ENCODE data around the gene THSD7B. TPM values are rescaled to one million over a fixed set of nuclear protein-coding genes. Genes with fewer than 3 reads are reported as not detected.
"Not testable (repeated sequence)": the region's sequence is repeated elsewhere in the genome, so short reads cannot be mapped to it uniquely, and the experiment has no call there.

Gene THSD7B
- total and polyA plus RNA-seq, 2 donors = 0.50 to 4.2 TPM

GRCh38 chr2:136935119-136935518, 169.8 kb downstream of the THSD7B start:
- no peak overlapping the region for H3K27ac ChIP-seq (ENCODE audit: low read depth in 1 of 2, low read length in 1 of 2)
- H3K4me3 ChIP-seq (ENCODE audit: low read length in 2 of 2) = no peak overlapping the region
- WGBS = 97% methylated on average over 1 of the region's 1 CpG
- H3K4me1 ChIP-seq (ENCODE audit: control insufficient read depth in 2 of 2, insufficient read depth in 2 of 2, low read length in 2 of 2) = no peaks in the 10 kb centered on the region
- no peaks in the 10 kb centered on the region for H3K9me3 ChIP-seq (ENCODE audit: control insufficient read depth in 2 of 2, insufficient read depth in 1 of 2, low read length in 1 of 2)
- no peaks in the 10 kb centered on the region for H3K27me3 ChIP-seq (ENCODE audit: control insufficient read depth in 2 of 2, insufficient read depth in 1 of 2, low read length in 1 of 2)
- DNase-seq (ENCODE audit: low read depth in 6 of 9, low spot score in 9 of 9) = no peak
- H3K36me3 ChIP-seq (ENCODE audit: control insufficient read depth in 2 of 2, insufficient read depth in 2 of 2, low read length in 1 of 2) = no peaks in the 10 kb centered on the region

GRCh38 chr2:136956050-136956449, 190.7 kb downstream of the THSD7B start:
- 92% methylated on average over 1 of the region's 1 CpG for WGBS
- DNase-seq (ENCODE audit: low read depth in 6 of 9, low spot score in 9 of 9) = no peak
- Histone ChIP-seq H3K36me3 (ENCODE audit: control insufficient read depth in 2 of 2, insufficient read depth in 2 of 2, low read length in 1 of 2) (no peaks in the 10 kb centered on the region), H3K4me1 (ENCODE audit: control insufficient read depth in 2 of 2, insufficient read depth in 2 of 2, low read length in 2 of 2) (no peaks in the 10 kb centered on the region), H3K9me3 (ENCODE audit: control insufficient read depth in 2 of 2, insufficient read depth in 1 of 2, low read length in 1 of 2) (no peaks in the 10 kb centered on the region), H3K27ac (ENCODE audit: low read depth in 1 of 2, low read length in 1 of 2) (no peak overlapping the region), H3K27me3 (ENCODE audit: control insufficient read depth in 2 of 2, insufficient read depth in 1 of 2, low read length in 1 of 2) (no peaks in the 10 kb centered on the region), H3K4me3 (ENCODE audit: low read length in 2 of 2) (no peak overlapping the region)

DNA sequence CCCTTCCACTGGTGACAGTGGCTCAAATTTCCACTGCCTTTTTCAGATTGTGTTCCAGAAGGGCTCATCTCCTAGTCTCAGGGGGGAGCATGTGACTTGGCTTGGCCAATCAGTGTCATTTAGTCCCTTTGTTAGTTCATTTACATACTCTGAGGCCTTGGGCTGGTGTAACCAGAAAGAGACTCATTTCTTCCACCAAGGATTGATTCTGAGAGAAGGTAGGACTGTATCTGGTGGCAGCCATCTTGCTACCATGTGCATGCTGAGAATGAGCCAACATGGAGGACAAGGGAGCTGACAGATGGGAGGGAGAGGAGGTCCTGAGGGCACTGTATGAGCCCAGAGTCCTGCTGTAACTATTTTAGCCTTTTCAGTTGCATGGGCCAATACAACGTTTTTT, 191.7 kb downstream of the THSD7B start:
- no peak overlapping the region for H3K27ac ChIP-seq (ENCODE audit: low read depth in 1 of 2, low read length in 1 of 2)
- no peaks in the 10 kb centered on the region for H3K36me3 ChIP-seq (ENCODE audit: control insufficient read depth in 2 of 2, insufficient read depth in 2 of 2, low read length in 1 of 2)
- no peak overlapping the region for H3K4me3 ChIP-seq (ENCODE audit: low read length in 2 of 2)
- no peaks in the 10 kb centered on the region for H3K27me3 ChIP-seq (ENCODE audit: control insufficient read depth in 2 of 2, insufficient read depth in 1 of 2, low read length in 1 of 2)
- no peaks in the 10 kb centered on the region for H3K9me3 ChIP-seq (ENCODE audit: control insufficient read depth in 2 of 2, insufficient read depth in 1 of 2, low read length in 1 of 2)
- DNase-seq (ENCODE audit: low read depth in 6 of 9, low spot score in 9 of 9) = no peak
- WGBS = 98% methylated on average over 1 of the region's 1 CpG
- H3K4me1 ChIP-seq (ENCODE audit: control insufficient read depth in 2 of 2, insufficient read depth in 2 of 2, low read length in 2 of 2) = no peaks in the 10 kb centered on the region

- no peaks in the 10 kb centered on the region for H3K36me3 ChIP-seq (ENCODE audit: control insufficient read depth in 2 of 2, insufficient read depth in 2 of 2, low read length in 1 of 2)
- WGBS = 82% methylated on average over 3 of the region's 3 CpGs
- no peak for DNase-seq (ENCODE audit: low read depth in 6 of 9, low spot score in 9 of 9)
- no peaks in the 10 kb centered on the region for H3K4me1 ChIP-seq (ENCODE audit: control insufficient read depth in 2 of 2, insufficient read depth in 2 of 2, low read length in 2 of 2)
- H3K4me3 ChIP-seq (ENCODE audit: low read length in 2 of 2) = no peak overlapping the region
- H3K27me3 ChIP-seq (ENCODE audit: control insufficient read depth in 2 of 2, insufficient read depth in 1 of 2, low read length in 1 of 2) = no peaks in the 10 kb centered on the region
- no peaks in the 10 kb centered on the region for H3K9me3 ChIP-seq (ENCODE audit: control insufficient read depth in 2 of 2, insufficient read depth in 1 of 2, low read length in 1 of 2)
- H3K27ac ChIP-seq (ENCODE audit: low read depth in 1 of 2, low read length in 1 of 2) = no peak overlapping the region
Measured at GRCh38 chr2:136962105-136962725, 196.9 kb downstream of the THSD7B start.

GRCh38 chr2:136966485-136966884, 201.1 kb downstream of the THSD7B start:
- H3K36me3 ChIP-seq (ENCODE audit: control insufficient read depth in 2 of 2, insufficient read depth in 2 of 2, low read length in 1 of 2) = no peaks in the 10 kb centered on the region
- no peaks in the 10 kb centered on the region for H3K27me3 ChIP-seq (ENCODE audit: control insufficient read depth in 2 of 2, insufficient read depth in 1 of 2, low read length in 1 of 2)
- no peak for DNase-seq (ENCODE audit: low read depth in 6 of 9, low spot score in 9 of 9)
- H3K4me3 ChIP-seq (ENCODE audit: low read length in 2 of 2) = no peak overlapping the region
- H3K9me3 ChIP-seq (ENCODE audit: control insufficient read depth in 2 of 2, insufficient read depth in 1 of 2, low read length in 1 of 2) = no peaks in the 10 kb centered on the region
- no peaks in the 10 kb centered on the region for H3K4me1 ChIP-seq (ENCODE audit: control insufficient read depth in 2 of 2, insufficient read depth in 2 of 2, low read length in 2 of 2)
- 91% methylated on average over 5 of the region's 5 CpGs for WGBS
- H3K27ac ChIP-seq (ENCODE audit: low read depth in 1 of 2, low read length in 1 of 2) = no peak overlapping the region

- H3K4me1 ChIP-seq (ENCODE audit: control insufficient read depth in 2 of 2, insufficient read depth in 2 of 2, low read length in 2 of 2) = no peaks in the 10 kb centered on the region
- H3K27ac ChIP-seq (ENCODE audit: low read depth in 1 of 2, low read length in 1 of 2) = no peak overlapping the region
- WGBS = 98% methylated on average over 3 of the region's 3 CpGs
- no peaks in the 10 kb centered on the region for H3K27me3 ChIP-seq (ENCODE audit: control insufficient read depth in 2 of 2, insufficient read depth in 1 of 2, low read length in 1 of 2)
- DNase-seq (ENCODE audit: low read depth in 6 of 9, low spot score in 9 of 9) = no peak
- H3K9me3 ChIP-seq (ENCODE audit: control insufficient read depth in 2 of 2, insufficient read depth in 1 of 2, low read length in 1 of 2) = no peaks in the 10 kb centered on the region
- H3K36me3 ChIP-seq (ENCODE audit: control insufficient read depth in 2 of 2, insufficient read depth in 2 of 2, low read length in 1 of 2) = no peaks in the 10 kb centered on the region
- no peak overlapping the region for H3K4me3 ChIP-seq (ENCODE audit: low read length in 2 of 2)
Measured at GRCh38 chr2:136980303-136980702, 215.0 kb downstream of the THSD7B start.

GRCh38 chr2:136981689-136982088, 216.3 kb downstream of the THSD7B start:
- not testable (repeated sequence) for H3K4me3 ChIP-seq (ENCODE audit: low read length in 2 of 2); H3K4me1 ChIP-seq (ENCODE audit: control insufficient read depth in 2 of 2, insufficient read depth in 2 of 2, low read length in 2 of 2); H3K9me3 ChIP-seq (ENCODE audit: control insufficient read depth in 2 of 2, insufficient read depth in 1 of 2, low read length in 1 of 2); H3K27me3 ChIP-seq (ENCODE audit: control insufficient read depth in 2 of 2, insufficient read depth in 1 of 2, low read length in 1 of 2); H3K27ac ChIP-seq (ENCODE audit: low read depth in 1 of 2, low read length in 1 of 2); DNase-seq (ENCODE audit: low read depth in 6 of 9, low spot score in 9 of 9); H3K36me3 ChIP-seq (ENCODE audit: control insufficient read depth in 2 of 2, insufficient read depth in 2 of 2, low read length in 1 of 2)
- 95% methylated on average over 6 of the region's 6 CpGs for WGBS

DNA sequence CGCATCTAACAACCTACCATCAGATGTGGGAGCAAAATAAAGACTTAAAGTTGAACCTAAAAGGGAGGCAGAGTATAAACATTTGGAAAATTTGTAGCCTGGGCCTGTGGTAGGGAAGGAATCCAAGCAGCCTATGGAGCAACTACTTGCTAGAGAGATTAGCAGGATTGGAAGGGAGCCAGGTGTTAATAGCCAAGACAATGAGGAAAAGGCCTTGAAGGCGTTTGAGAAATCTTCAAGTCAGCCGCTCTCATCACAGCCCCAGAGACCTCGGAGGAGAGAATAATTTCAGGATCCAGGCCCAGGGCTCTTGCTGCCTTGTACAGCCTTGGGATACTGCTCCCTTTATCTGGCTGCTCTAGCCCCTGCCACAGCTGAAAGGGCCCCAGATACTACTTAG, 219.7 kb downstream of the THSD7B start:
- 70% methylated on average over 4 of the region's 4 CpGs for WGBS
- Histone ChIP-seq H3K4me3 (ENCODE audit: low read length in 2 of 2) (no peak overlapping the region), H3K27me3 (ENCODE audit: control insufficient read depth in 2 of 2, insufficient read depth in 1 of 2, low read length in 1 of 2) (no peaks in the 10 kb centered on the region), H3K9me3 (ENCODE audit: control insufficient read depth in 2 of 2, insufficient read depth in 1 of 2, low read length in 1 of 2) (no peaks in the 10 kb centered on the region), H3K27ac (ENCODE audit: low read depth in 1 of 2, low read length in 1 of 2) (no peak overlapping the region), H3K36me3 (ENCODE audit: control insufficient read depth in 2 of 2, insufficient read depth in 2 of 2, low read length in 1 of 2) (no peaks in the 10 kb centered on the region), H3K4me1 (ENCODE audit: control insufficient read depth in 2 of 2, insufficient read depth in 2 of 2, low read length in 2 of 2) (no peaks in the 10 kb centered on the region)
- no peak for DNase-seq (ENCODE audit: low read depth in 6 of 9, low spot score in 9 of 9)

DNA sequence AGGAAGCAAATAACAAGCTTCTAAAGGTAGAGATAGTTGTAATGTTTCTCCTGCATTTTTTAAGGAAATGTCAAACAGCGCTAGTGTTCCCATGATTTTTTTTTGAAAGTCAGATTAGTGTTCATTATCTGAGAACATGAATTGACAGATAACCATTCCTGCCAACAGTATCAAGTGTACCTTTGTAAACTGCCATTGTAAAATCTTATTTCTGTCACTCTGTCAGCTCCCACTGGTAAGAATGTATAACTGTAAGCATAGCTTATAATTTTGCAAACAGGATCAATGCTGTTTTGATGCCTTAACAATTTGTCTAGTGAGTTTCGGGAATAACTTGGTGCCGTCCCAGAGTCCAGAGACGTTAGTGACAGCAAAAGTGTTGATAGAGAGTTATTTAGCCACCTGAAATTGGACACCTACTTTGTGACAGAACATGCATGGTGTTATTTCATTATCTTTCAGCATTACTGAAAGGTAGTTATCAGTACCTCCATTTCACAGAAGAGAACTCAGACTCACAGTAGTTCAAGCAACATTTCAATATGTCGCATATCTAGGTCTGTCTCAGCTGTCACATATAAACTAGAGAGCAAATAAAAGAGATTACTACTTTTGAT, 221.4 kb downstream of the THSD7B start:
- DNase-seq (ENCODE audit: low read depth in 6 of 9, low spot score in 9 of 9) = no peak
- no peaks in the 10 kb centered on the region for H3K36me3 ChIP-seq (ENCODE audit: control insufficient read depth in 2 of 2, insufficient read depth in 2 of 2, low read length in 1 of 2)
- H3K4me3 ChIP-seq (ENCODE audit: low read length in 2 of 2) = no peak overlapping the region
- H3K4me1 ChIP-seq (ENCODE audit: control insufficient read depth in 2 of 2, insufficient read depth in 2 of 2, low read length in 2 of 2) = no peaks in the 10 kb centered on the region
- no peak overlapping the region for H3K27ac ChIP-seq (ENCODE audit: low read depth in 1 of 2, low read length in 1 of 2)
- H3K9me3 ChIP-seq (ENCODE audit: control insufficient read depth in 2 of 2, insufficient read depth in 1 of 2, low read length in 1 of 2) = no peaks in the 10 kb centered on the region
- H3K27me3 ChIP-seq (ENCODE audit: control insufficient read depth in 2 of 2, insufficient read depth in 1 of 2, low read length in 1 of 2) = no peaks in the 10 kb centered on the region
- 92% methylated on average over 5 of the region's 5 CpGs for WGBS

Measured in thymus (tissue), 11 donors.